Activated CD4-positive, alpha-beta T cell treated with anti-CD3 and anti-CD28 coated beads, Interleukin-2, amount 50 U/mL, for 4 hours (primary cell): Measurements from ENCODE around the gene RPP21.

Experiments
- DNase-seq, 2 experiments: peaks; one replicate each; pipeline ENCODE4 v3.0.0-alpha.2; 2020

Gene RPP21

DNA sequence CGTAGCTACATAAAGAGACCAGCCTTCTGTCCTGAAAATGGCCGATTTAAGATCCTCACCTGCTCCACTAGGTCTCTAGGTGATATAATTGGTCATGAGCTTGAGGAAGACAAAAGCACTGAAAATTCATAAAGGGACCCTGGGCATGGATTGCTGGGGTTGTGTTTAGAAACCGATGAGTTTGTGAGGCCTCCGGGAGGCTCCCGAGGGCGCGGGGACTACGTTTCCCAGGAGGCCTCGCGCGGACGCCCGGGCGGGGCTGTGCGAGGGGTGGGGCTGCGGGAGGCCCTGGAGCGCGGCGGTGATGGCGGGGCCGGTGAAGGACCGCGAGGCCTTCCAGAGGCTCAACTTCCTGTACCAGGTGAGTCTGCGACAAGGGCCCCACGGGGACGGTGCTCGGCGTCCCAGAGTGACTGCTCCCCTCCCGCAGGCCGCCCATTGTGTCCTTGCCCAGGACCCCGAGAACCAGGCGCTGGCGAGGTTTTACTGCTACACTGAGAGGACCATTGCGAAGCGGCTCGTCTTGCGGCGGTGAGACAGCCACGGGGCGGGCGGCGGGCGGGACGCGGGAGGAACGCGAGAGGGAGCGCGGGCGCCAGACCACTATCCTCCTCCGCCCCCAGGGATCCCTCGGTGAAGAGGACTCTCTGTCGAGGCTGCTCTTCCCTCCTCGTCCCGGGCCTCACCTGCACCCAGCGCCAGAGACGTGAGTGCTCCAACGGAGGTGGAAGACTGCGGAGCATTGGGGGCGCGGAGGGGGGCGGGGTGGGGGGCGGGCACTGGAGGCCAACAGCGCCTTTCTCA, at the start of gene RPP21:
Gene RPP21, plus strand, starts transcription at position 289 of the 804 bp plus-strand sequence. Its CDS starts 16 bp downstream, at position 305.
- DNase-seq, result peak; percentile 83 to 85

DNA sequence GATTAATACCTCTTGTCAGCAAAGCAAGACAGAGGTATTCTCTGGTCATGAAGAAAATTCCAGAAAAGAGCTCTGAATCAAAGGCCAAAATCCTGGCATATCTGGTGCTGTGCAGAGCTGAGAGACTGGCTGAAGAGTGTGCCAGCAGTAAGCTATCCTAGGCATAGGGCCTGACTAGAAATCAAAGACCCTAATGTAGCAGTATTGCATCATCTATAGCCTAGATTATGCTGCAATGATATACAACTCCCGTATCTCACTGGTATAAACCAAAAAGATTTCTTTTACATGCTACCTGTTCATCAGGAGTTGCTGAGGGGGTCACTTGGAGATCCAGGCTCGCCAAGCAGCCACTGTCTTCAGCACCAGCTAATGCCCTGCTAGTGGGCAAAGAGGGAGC, 49.1 kb upstream of the RPP21 start:
- DNase-seq, result no peak

DNA sequence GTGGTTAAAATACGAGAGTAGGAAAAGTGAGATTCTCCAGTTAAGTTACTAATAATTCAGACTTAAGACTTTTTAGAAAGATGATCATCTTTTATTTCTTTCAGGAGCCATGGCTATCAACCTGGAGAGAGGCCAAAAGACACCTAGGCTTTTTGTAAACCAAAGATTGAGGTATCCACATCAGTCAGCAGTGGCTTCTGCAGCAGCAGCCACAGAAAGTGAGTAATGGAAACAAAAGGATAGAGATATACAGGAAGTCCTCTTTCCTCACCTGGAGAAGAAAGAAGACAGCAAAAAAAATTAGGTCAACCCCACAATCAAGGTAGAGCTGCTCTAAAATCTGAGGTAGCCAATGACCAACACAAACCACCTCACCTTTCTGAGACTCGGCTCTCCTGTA, 41.0 kb upstream of the RPP21 start:
- DNase-seq, result no peak

- DNase-seq, result no peak
These were observed 33.9 kb upstream of the RPP21 start for GRCh38 chr6:30311101-30311500.

- DNase-seq, result no peak
These were observed 33.3 kb upstream of the RPP21 start for GRCh38 chr6:30311671-30312070.

GRCh38 chr6:30312266-30312665, 32.7 kb upstream of the RPP21 start:
- DNase-seq, result no peak

- DNase-seq, result no peak
These were observed 32.2 kb upstream of the RPP21 start for GRCh38 chr6:30312676-30313321.

GRCh38 chr6:30315156-30315555, 29.8 kb upstream of the RPP21 start:
- DNase-seq, result no peak

- DNase-seq, result no peak
These were observed 26.9 kb upstream of the RPP21 start for GRCh38 chr6:30317913-30318589.

GRCh38 chr6:30319146-30319835, 25.7 kb upstream of the RPP21 start:
- DNase-seq, result no peak

GRCh38 chr6:30321692-30322388, 23.1 kb upstream of the RPP21 start:
- DNase-seq, result no peak

- peak; percentile 13 to 35 for DNase-seq
These were observed 22.1 kb upstream of the RPP21 start for GRCh38 chr6:30322527-30323501.

- DNase-seq, result no peak
These were observed 21.1 kb upstream of the RPP21 start for GRCh38 chr6:30323806-30324205.

- peak; percentile 85 to 88 for DNase-seq
These were observed 19.6 kb upstream of the RPP21 start for GRCh38 chr6:30325150-30325872.

- peak; percentile 68 to 69 for DNase-seq
These were observed 19.0 kb upstream of the RPP21 start for GRCh38 chr6:30325873-30326525.

- DNase-seq, result peak; percentile 84 to 85
These were observed 18.3 kb upstream of the RPP21 start, which contains the start of gene TRIM39 for GRCh38 chr6:30326526-30327231. TRIM39 (plus strand) TSS chr6:30326927; CDS start chr6:30329318, 2,391 bp downstream.

DNA sequence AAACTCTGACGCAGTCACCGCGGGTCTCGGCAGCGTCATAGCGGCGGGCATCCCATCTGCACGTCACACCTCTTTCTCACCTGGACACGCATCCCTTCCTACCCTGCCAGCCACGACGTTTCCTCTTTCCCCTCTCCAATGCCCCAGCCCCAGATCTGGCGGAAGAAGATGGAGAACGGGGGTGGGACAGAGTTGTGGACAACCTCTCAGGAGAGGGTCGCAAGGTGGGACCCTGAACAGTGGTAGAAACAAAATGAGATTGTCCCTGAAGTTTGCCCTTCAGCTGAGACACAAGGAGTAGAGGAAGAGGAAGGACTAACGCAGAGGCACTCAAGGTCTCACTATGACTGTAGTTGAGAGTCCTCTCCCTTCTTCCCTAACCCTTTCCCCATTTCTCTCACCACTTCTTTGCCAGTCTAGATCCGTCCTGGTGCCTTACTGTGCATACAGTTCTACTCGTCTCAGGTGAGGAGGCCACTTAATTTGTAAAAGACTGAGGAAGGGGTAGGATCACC, 17.7 kb upstream of the RPP21 start:
- no peak for DNase-seq

DNA sequence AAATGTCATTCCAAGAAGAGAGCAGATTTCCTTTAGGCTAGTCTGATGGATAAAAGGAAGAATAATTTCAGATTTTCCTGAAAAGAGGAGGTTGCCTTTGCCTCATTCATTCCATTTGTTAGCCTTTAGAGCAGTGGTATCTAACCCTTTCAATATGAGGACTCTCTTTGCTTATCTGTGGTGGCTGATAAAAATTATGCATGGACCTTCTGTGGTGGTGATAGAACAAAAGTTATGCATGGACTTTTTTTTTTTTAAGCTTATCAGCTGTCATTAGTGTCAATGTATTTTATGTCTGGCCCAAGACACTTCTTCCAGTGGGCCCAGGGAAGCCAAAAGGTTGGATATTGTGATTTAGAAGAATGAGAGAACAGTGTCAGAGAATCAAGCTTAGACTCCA, 16.6 kb upstream of the RPP21 start:
- no peak for DNase-seq

GRCh38 chr6:30329331-30329730, 15.6 kb upstream of the RPP21 start:
- DNase-seq, result no peak
